ENCODE results near the gene ZNF217. TPM values are rescaled to one million over a fixed set of nuclear protein-coding genes. Genes with fewer than 3 reads are reported as not detected.

The ZNF217 gene
- total and polyA plus RNA-seq, 9 of the 15 experiments (the other 6 are each of a cell fraction or from before 2014, with no cell fraction given) = 3.0 to 41.8 (median 16.8) TPM

DNA sequence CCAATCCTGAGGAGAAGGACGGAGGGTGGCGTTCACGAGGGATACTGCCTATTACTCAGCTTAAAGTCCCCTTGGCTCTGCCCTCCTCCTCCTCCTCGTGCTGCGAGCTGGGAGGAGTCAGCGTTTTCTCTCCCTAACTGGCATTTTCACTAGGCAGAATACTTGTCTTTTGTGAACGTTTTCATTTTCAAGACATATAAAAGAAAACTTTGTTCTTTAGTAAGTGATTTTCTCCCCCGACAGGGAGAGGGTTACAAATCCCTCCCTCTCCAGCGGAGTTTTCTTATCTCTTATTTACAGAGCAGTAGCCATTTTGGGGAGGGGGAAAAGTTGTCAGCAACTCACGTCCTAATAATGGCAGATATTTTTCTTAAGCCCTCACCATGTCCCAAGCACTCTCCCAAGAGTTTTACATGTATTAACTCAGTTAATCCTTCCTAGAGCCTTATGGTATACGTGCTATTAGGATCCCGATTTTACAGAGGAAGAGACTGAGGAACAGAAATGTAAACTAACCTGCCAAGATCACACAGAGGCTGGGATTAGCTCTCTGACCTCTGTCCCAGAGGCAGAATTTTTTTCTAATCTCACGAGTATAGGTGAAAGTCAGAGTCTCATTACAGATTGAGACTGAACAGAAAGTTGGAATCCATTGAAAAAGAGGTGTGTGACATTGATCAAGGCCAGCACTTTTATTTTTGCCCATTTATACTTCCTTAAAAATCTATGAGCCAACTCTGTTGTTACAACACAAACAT lies 30.0 kb upstream of the ZNF217 start (continued):
- TF ChIP-seq, protein P1, sequence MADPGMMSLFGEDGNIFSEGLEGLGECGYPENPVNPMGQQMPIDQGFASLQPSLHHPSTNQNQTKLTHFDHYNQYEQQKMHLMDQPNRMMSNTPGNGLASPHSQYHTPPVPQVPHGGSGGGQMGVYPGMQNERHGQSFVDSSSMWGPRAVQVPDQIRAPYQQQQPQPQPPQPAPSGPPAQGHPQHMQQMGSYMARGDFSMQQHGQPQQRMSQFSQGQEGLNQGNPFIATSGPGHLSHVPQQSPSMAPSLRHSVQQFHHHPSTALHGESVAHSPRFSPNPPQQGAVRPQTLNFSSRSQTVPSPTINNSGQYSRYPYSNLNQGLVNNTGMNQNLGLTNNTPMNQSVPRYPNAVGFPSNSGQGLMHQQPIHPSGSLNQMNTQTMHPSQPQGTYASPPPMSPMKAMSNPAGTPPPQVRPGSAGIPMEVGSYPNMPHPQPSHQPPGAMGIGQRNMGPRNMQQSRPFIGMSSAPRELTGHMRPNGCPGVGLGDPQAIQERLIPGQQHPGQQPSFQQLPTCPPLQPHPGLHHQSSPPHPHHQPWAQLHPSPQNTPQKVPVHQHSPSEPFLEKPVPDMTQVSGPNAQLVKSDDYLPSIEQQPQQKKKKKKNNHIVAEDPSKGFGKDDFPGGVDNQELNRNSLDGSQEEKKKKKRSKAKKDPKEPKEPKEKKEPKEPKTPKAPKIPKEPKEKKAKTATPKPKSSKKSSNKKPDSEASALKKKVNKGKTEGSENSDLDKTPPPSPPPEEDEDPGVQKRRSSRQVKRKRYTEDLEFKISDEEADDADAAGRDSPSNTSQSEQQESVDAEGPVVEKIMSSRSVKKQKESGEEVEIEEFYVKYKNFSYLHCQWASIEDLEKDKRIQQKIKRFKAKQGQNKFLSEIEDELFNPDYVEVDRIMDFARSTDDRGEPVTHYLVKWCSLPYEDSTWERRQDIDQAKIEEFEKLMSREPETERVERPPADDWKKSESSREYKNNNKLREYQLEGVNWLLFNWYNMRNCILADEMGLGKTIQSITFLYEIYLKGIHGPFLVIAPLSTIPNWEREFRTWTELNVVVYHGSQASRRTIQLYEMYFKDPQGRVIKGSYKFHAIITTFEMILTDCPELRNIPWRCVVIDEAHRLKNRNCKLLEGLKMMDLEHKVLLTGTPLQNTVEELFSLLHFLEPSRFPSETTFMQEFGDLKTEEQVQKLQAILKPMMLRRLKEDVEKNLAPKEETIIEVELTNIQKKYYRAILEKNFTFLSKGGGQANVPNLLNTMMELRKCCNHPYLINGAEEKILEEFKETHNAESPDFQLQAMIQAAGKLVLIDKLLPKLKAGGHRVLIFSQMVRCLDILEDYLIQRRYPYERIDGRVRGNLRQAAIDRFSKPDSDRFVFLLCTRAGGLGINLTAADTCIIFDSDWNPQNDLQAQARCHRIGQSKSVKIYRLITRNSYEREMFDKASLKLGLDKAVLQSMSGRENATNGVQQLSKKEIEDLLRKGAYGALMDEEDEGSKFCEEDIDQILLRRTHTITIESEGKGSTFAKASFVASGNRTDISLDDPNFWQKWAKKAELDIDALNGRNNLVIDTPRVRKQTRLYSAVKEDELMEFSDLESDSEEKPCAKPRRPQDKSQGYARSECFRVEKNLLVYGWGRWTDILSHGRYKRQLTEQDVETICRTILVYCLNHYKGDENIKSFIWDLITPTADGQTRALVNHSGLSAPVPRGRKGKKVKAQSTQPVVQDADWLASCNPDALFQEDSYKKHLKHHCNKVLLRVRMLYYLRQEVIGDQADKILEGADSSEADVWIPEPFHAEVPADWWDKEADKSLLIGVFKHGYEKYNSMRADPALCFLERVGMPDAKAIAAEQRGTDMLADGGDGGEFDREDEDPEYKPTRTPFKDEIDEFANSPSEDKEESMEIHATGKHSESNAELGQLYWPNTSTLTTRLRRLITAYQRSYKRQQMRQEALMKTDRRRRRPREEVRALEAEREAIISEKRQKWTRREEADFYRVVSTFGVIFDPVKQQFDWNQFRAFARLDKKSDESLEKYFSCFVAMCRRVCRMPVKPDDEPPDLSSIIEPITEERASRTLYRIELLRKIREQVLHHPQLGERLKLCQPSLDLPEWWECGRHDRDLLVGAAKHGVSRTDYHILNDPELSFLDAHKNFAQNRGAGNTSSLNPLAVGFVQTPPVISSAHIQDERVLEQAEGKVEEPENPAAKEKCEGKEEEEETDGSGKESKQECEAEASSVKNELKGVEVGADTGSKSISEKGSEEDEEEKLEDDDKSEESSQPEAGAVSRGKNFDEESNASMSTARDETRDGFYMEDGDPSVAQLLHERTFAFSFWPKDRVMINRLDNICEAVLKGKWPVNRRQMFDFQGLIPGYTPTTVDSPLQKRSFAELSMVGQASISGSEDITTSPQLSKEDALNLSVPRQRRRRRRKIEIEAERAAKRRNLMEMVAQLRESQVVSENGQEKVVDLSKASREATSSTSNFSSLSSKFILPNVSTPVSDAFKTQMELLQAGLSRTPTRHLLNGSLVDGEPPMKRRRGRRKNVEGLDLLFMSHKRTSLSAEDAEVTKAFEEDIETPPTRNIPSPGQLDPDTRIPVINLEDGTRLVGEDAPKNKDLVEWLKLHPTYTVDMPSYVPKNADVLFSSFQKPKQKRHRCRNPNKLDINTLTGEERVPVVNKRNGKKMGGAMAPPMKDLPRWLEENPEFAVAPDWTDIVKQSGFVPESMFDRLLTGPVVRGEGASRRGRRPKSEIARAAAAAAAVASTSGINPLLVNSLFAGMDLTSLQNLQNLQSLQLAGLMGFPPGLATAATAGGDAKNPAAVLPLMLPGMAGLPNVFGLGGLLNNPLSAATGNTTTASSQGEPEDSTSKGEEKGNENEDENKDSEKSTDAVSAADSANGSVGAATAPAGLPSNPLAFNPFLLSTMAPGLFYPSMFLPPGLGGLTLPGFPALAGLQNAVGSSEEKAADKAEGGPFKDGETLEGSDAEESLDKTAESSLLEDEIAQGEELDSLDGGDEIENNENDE (IDR thresholded peaks at IDR 0.05; ENCODE audit: low read depth, low read length) = no peak
- no peak for TF ChIP-seq U2AF1 (optimal IDR thresholded peaks at IDR 0.05; ENCODE audit: low read depth, low read length)
- TF ChIP-seq, protein P2, sequence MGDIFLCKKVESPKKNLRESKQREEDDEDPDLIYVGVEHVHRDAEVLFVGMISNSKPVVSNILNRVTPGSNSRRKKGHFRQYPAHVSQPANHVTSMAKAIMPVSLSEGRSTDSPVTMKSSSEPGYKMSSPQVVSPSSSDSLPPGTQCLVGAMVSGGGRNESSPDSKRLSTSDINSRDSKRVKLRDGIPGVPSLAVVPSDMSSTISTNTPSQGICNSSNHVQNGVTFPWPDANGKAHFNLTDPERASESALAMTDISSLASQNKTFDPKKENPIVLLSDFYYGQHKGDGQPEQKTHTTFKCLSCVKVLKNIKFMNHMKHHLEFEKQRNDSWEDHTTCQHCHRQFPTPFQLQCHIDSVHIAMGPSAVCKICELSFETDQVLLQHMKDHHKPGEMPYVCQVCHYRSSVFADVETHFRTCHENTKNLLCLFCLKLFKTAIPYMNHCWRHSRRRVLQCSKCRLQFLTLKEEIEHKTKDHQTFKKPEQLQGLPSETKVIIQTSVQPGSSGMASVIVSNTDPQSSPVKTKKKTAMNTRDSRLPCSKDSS (IDR thresholded peaks at IDR 0.05; ENCODE audit: low read depth, partially characterized antibody) = no peak
- TF ChIP-seq MAFG (tag; conservative IDR thresholded peaks at IDR 0.05) = peak; percentile 85
- TF ChIP-seq ZNF253 (CRISPR knock-in tag; conservative IDR thresholded peaks at IDR 0.05) = no peak
- no peak for TF ChIP-seq NFIX (CRISPR knock-in tag; IDR thresholded peaks at IDR 0.05; ENCODE audit: low read depth)
- no peak for TF ChIP-seq SIX5 (IDR thresholded peaks at IDR 0.05; ENCODE audit: borderline replicate concordance in 1 of 2, insufficient read depth in 1 of 2, low read depth in 1 of 2, low read length in 2 of 2)
- TF ChIP-seq, protein P3, sequence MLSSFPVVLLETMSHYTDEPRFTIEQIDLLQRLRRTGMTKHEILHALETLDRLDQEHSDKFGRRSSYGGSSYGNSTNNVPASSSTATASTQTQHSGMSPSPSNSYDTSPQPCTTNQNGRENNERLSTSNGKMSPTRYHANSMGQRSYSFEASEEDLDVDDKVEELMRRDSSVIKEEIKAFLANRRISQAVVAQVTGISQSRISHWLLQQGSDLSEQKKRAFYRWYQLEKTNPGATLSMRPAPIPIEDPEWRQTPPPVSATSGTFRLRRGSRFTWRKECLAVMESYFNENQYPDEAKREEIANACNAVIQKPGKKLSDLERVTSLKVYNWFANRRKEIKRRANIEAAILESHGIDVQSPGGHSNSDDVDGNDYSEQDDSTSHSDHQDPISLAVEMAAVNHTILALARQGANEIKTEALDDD (IDR thresholded peaks at IDR 0.05) = peak; percentile 44
- TF ChIP-seq STAT5B (CRISPR knock-in tag; IDR thresholded peaks at IDR 0.05) = no peak
- TF ChIP-seq, protein P4, sequence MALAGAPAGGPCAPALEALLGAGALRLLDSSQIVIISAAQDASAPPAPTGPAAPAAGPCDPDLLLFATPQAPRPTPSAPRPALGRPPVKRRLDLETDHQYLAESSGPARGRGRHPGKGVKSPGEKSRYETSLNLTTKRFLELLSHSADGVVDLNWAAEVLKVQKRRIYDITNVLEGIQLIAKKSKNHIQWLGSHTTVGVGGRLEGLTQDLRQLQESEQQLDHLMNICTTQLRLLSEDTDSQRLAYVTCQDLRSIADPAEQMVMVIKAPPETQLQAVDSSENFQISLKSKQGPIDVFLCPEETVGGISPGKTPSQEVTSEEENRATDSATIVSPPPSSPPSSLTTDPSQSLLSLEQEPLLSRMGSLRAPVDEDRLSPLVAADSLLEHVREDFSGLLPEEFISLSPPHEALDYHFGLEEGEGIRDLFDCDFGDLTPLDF (CRISPR knock-in tag; IDR thresholded peaks at IDR 0.05) = no peak
- no peak for TF ChIP-seq IFI16 (CRISPR knock-in tag; IDR thresholded peaks at IDR 0.05)
